Activated T-cell treated with anti-CD3 and anti-CD28 coated beads for 4 hours (primary cell): ENCODE data around the gene IMMP2L.

Source experiments
- DNase-seq: peaks from one replicate; pipeline ENCODE4 v3.0.0-alpha.2; 2020

The IMMP2L gene

GRCh38 chr7:111018447-111018846, 543.8 kb downstream of the IMMP2L start:
- no peak for DNase-seq

- no peak for DNase-seq
These were observed 548.2 kb downstream of the IMMP2L start for GRCh38 chr7:111014079-111014478.

GRCh38 chr7:111012799-111013675, 549.3 kb downstream of the IMMP2L start:
- DNase-seq = no peak

- DNase-seq = no peak
These were observed 550.1 kb downstream of the IMMP2L start for GRCh38 chr7:111012149-111012548.

GRCh38 chr7:111011520-111011919, 550.8 kb downstream of the IMMP2L start:
- no peak for DNase-seq

- no peak for DNase-seq
These were observed 551.5 kb downstream of the IMMP2L start for GRCh38 chr7:111010798-111011197.

GRCh38 chr7:111009526-111010040, 552.7 kb downstream of the IMMP2L start:
- DNase-seq = no peak

- DNase-seq = no peak
These were observed 555.6 kb downstream of the IMMP2L start for GRCh38 chr7:111006691-111007090.

GRCh38 chr7:111006040-111006439, 556.3 kb downstream of the IMMP2L start:
- DNase-seq = no peak

- DNase-seq = no peak
These were observed 556.8 kb downstream of the IMMP2L start for GRCh38 chr7:111005445-111005844.

- no peak for DNase-seq
These were observed 557.9 kb downstream of the IMMP2L start for GRCh38 chr7:111004310-111004901.

- no peak for DNase-seq
These were observed 558.4 kb downstream of the IMMP2L start for GRCh38 chr7:111003883-111004282.

GRCh38 chr7:110994028-110994967, 568.0 kb downstream of the IMMP2L start:
- DNase-seq = no peak

- DNase-seq = no peak
These were observed 573.3 kb downstream of the IMMP2L start for GRCh38 chr7:110988890-110989501.

GRCh38 chr7:110988348-110988747, 573.9 kb downstream of the IMMP2L start:
- DNase-seq = no peak

GRCh38 chr7:110987127-110987693, 575.1 kb downstream of the IMMP2L start:
- DNase-seq = no peak

GRCh38 chr7:110983822-110984456, 578.4 kb downstream of the IMMP2L start:
- no peak for DNase-seq

GRCh38 chr7:110977127-110977737, 585.1 kb downstream of the IMMP2L start:
- DNase-seq = no peak

GRCh38 chr7:110975486-110975885, 586.8 kb downstream of the IMMP2L start:
- DNase-seq = no peak

GRCh38 chr7:110974441-110974840, 587.9 kb downstream of the IMMP2L start:
- DNase-seq = no peak
